K562 (cell line): ENCODE results near the gene KIAA0319L. TPM values are rescaled to one million over a fixed set of nuclear protein-coding genes. Genes with fewer than 3 reads are reported as not detected.

Source experiments
- CBX5 ChIP-seq: IDR thresholded peaks from 2 replicates; pipeline ENCODE4 v1.6.1; 2014; ENCODE audit warnings: low read depth, borderline replicate concordance
- CEBPG ChIP-seq, 3 experiments: fragments of 200-800 bp in 1 of 3; sonication (Bioruptor generic) in 1 of 3; sonication (generic) in 1 of 3; formaldehyde crosslinking in 1 of 3; IDR thresholded peaks in 2 of 3; conservative IDR thresholded peaks in 1 of 3; 2 replicates each; pipeline versions ENCODE4 v1.6.1 to v1.8.0; 2016 to 2022; ENCODE audit warnings: missing compliant biosample characterization in 2 of 3, missing genetic modification characterization in 2 of 3, mild to moderate bottlenecking in 1 of 3, missing genetic modification reagents in 1 of 3
- CXXC5 ChIP-seq: fragments of 250-450 bp; sonication (Bioruptor Pico); IDR thresholded peaks from 2 replicates; pipeline ENCODE4 v1.8.0; 2022; ENCODE audit warnings: inconsistent platforms, mild to moderate bottlenecking, moderate library complexity
- ELF4 ChIP-seq: fragments of 450-650 bp; formaldehyde crosslinking; IDR thresholded peaks from 2 replicates; pipeline ENCODE4 v1.4.0; 2022; ENCODE audit warnings: missing genetic modification characterization
- FOXM1 ChIP-seq, 2 experiments: fragments of 450-650 bp in 1 of 2; sonication (generic) in 1 of 2; formaldehyde crosslinking in 1 of 2; IDR thresholded peaks; 2 replicates each; pipeline versions ENCODE4 v1.6.1 to v1.9.0; 2017 to 2022; ENCODE audit warnings: low read depth in 2 of 2, mild to moderate bottlenecking in 2 of 2, missing genetic modification reagents in 1 of 2, moderate library complexity in 1 of 2
- GATA2 ChIP-seq: sonication (generic); formaldehyde crosslinking; IDR thresholded peaks from 2 replicates; pipeline ENCODE4 v1.4.0; 2020; ENCODE audit warnings: mild to moderate bottlenecking, missing genetic modification reagents
- SOX6 ChIP-seq: fragments of 450-650 bp; IDR thresholded peaks from 2 replicates; pipeline ENCODE4 v1.6.1; 2014; ENCODE audit warnings: mild to moderate bottlenecking
- TEAD1 ChIP-seq, 2 experiments: fragments of 450-650 bp in 1 of 2; sonication (generic) in 1 of 2; formaldehyde crosslinking; IDR thresholded peaks; 2 replicates each; pipeline versions ENCODE4 v1.4.0 to v1.8.0; 2020 to 2022; ENCODE audit warnings: mild to moderate bottlenecking in 2 of 2, missing genetic modification reagents in 1 of 2
- polyA plus RNA-seq, 8 experiments: library from polyadenylated mRNA; depleted of rRNA in 4 of 8; stranded (reverse) in 5 of 8; unstranded in 3 of 8; fragments of >200 nt; fragmentation: Nextera tagmentation in 2 of 8; fragmentation: Illumina TruSeq in 1 of 8; extraction: Ambion mirVana in 2 of 8; extraction: Trizol in 1 of 8; gene quantifications; 2 replicates each; pipeline versions ENCODE4 v1.2.1 to v1.2.3, GENCODE V29; 2011 to 2014; ENCODE audit warnings: inconsistent platforms in 1 of 8, missing spikeins in 1 of 8
- total RNA-seq, 7 experiments: library from RNA; depleted of rRNA in 6 of 7; stranded (reverse); fragments of >200 nt in 6 of 7; fragmentation: Illumina TruSeq in 2 of 7; extraction: Trizol in 2 of 7; gene quantifications; 2 replicates each; pipeline versions ENCODE4 v1.2.1 to v1.2.3, GENCODE V29; 2011 to 2021; ENCODE audit warnings: low replicate concordance in 1 of 7
- TF ChIP-seq, protein P1 (sequence below): sonication (generic); formaldehyde crosslinking; IDR thresholded peaks from 2 replicates; pipeline ENCODE4 v1.8.0; 2023; ENCODE audit warnings: missing genetic modification reagents, mild to moderate bottlenecking, borderline replicate concordance
- TF ChIP-seq, protein P2 (sequence below): fragments of 250-450 bp; sonication (Bioruptor Pico); IDR thresholded peaks from 2 replicates; pipeline ENCODE4 v1.4.0; 2020; ENCODE audit warnings: mild to moderate bottlenecking, moderate library complexity, borderline replicate concordance
- TF ChIP-seq, protein P3 (sequence below): fragments of 250-450 bp; sonication (Bioruptor Pico); IDR thresholded peaks from 2 replicates; pipeline ENCODE4 v1.5.0; 2022; ENCODE audit warnings: mild to moderate bottlenecking
- TF ChIP-seq, protein P4 (sequence below), 2 experiments: fragments of 450-650 bp; IDR thresholded peaks; 2 replicates each; pipeline ENCODE4 v1.6.1; 2018; ENCODE audit warnings: mild to moderate bottlenecking in 2 of 2, low read depth in 1 of 2; ENCODE audit not compliant: partially characterized antibody in 2 of 2

KIAA0319L gene
- total and polyA plus RNA-seq, 9 of the 15 experiments (the other 6 are each of a cell fraction or from before 2014, with no cell fraction given), result 2.4 to 51.7 (median 27.4) TPM

DNA sequence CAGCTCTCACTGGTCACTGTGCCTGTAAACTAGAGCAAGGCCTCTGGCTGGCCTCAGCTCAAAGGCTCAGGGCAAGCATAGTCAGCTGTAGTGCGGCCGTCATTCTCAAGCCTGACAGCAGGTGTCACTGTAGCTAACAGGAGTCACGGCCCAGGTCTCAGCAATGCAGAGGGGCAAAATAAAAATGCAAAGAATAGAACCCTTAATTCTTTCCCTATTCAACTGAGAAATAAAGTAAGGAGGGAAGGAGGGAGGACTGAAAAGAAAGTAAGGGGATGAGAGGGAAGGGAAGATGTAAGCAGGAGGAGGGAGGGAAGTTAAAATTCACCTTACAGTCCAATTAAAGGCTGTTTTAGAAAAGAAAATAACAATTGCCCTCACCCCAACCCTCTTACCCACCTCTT lies 106.1 kb downstream of the KIAA0319L start (continued):
- TF ChIP-seq, protein P1, sequence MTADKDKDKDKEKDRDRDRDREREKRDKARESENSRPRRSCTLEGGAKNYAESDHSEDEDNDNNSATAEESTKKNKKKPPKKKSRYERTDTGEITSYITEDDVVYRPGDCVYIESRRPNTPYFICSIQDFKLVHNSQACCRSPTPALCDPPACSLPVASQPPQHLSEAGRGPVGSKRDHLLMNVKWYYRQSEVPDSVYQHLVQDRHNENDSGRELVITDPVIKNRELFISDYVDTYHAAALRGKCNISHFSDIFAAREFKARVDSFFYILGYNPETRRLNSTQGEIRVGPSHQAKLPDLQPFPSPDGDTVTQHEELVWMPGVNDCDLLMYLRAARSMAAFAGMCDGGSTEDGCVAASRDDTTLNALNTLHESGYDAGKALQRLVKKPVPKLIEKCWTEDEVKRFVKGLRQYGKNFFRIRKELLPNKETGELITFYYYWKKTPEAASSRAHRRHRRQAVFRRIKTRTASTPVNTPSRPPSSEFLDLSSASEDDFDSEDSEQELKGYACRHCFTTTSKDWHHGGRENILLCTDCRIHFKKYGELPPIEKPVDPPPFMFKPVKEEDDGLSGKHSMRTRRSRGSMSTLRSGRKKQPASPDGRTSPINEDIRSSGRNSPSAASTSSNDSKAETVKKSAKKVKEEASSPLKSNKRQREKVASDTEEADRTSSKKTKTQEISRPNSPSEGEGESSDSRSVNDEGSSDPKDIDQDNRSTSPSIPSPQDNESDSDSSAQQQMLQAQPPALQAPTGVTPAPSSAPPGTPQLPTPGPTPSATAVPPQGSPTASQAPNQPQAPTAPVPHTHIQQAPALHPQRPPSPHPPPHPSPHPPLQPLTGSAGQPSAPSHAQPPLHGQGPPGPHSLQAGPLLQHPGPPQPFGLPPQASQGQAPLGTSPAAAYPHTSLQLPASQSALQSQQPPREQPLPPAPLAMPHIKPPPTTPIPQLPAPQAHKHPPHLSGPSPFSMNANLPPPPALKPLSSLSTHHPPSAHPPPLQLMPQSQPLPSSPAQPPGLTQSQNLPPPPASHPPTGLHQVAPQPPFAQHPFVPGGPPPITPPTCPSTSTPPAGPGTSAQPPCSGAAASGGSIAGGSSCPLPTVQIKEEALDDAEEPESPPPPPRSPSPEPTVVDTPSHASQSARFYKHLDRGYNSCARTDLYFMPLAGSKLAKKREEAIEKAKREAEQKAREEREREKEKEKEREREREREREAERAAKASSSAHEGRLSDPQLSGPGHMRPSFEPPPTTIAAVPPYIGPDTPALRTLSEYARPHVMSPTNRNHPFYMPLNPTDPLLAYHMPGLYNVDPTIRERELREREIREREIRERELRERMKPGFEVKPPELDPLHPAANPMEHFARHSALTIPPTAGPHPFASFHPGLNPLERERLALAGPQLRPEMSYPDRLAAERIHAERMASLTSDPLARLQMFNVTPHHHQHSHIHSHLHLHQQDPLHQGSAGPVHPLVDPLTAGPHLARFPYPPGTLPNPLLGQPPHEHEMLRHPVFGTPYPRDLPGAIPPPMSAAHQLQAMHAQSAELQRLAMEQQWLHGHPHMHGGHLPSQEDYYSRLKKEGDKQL, result no peak
- TF ChIP-seq ELF4 (CRISPR knock-in tag) (no peak), CXXC5 (no peak), GATA2 (no peak), SOX6 (no peak), FOXM1 (IDR thresholded peaks at IDR 0.05; ENCODE audit: low read depth) (no peak), FOXM1 (CRISPR knock-in tag; IDR thresholded peaks at IDR 0.05; ENCODE audit: low read depth) (no peak), CBX5 (no peak), CEBPG (CRISPR knock-in tag; IDR thresholded peaks at IDR 0.05) (no peak), CEBPG (tag; conservative IDR thresholded peaks at IDR 0.05 in 1 of 2, IDR thresholded peaks at IDR 0.05 in 1 of 2) (no peak), TEAD1 (CRISPR knock-in tag; IDR thresholded peaks at IDR 0.05) (no peak)
- TF ChIP-seq, protein P2, sequence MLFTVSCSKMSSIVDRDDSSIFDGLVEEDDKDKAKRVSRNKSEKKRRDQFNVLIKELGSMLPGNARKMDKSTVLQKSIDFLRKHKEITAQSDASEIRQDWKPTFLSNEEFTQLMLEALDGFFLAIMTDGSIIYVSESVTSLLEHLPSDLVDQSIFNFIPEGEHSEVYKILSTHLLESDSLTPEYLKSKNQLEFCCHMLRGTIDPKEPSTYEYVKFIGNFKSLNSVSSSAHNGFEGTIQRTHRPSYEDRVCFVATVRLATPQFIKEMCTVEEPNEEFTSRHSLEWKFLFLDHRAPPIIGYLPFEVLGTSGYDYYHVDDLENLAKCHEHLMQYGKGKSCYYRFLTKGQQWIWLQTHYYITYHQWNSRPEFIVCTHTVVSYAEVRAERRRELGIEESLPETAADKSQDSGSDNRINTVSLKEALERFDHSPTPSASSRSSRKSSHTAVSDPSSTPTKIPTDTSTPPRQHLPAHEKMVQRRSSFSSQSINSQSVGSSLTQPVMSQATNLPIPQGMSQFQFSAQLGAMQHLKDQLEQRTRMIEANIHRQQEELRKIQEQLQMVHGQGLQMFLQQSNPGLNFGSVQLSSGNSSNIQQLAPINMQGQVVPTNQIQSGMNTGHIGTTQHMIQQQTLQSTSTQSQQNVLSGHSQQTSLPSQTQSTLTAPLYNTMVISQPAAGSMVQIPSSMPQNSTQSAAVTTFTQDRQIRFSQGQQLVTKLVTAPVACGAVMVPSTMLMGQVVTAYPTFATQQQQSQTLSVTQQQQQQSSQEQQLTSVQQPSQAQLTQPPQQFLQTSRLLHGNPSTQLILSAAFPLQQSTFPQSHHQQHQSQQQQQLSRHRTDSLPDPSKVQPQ, result no peak
- TF ChIP-seq, protein P3, sequence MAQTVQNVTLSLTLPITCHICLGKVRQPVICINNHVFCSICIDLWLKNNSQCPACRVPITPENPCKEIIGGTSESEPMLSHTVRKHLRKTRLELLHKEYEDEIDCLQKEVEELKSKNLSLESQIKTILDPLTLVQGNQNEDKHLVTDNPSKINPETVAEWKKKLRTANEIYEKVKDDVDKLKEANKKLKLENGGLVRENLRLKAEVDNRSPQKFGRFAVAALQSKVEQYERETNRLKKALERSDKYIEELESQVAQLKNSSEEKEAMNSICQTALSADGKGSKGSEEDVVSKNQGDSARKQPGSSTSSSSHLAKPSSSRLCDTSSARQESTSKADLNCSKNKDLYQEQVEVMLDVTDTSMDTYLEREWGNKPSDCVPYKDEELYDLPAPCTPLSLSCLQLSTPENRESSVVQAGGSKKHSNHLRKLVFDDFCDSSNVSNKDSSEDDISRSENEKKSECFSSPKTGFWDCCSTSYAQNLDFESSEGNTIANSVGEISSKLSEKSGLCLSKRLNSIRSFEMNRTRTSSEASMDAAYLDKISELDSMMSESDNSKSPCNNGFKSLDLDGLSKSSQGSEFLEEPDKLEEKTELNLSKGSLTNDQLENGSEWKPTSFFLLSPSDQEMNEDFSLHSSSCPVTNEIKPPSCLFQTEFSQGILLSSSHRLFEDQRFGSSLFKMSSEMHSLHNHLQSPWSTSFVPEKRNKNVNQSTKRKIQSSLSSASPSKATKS (CRISPR knock-in tag), result no peak
- TF ChIP-seq, protein P4, sequence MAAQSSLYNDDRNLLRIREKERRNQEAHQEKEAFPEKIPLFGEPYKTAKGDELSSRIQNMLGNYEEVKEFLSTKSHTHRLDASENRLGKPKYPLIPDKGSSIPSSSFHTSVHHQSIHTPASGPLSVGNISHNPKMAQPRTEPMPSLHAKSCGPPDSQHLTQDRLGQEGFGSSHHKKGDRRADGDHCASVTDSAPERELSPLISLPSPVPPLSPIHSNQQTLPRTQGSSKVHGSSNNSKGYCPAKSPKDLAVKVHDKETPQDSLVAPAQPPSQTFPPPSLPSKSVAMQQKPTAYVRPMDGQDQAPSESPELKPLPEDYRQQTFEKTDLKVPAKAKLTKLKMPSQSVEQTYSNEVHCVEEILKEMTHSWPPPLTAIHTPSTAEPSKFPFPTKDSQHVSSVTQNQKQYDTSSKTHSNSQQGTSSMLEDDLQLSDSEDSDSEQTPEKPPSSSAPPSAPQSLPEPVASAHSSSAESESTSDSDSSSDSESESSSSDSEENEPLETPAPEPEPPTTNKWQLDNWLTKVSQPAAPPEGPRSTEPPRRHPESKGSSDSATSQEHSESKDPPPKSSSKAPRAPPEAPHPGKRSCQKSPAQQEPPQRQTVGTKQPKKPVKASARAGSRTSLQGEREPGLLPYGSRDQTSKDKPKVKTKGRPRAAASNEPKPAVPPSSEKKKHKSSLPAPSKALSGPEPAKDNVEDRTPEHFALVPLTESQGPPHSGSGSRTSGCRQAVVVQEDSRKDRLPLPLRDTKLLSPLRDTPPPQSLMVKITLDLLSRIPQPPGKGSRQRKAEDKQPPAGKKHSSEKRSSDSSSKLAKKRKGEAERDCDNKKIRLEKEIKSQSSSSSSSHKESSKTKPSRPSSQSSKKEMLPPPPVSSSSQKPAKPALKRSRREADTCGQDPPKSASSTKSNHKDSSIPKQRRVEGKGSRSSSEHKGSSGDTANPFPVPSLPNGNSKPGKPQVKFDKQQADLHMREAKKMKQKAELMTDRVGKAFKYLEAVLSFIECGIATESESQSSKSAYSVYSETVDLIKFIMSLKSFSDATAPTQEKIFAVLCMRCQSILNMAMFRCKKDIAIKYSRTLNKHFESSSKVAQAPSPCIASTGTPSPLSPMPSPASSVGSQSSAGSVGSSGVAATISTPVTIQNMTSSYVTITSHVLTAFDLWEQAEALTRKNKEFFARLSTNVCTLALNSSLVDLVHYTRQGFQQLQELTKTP (IDR thresholded peaks at IDR 0.05; ENCODE audit: low read depth in 1 of 2, partially characterized antibody in 2 of 2), result no peak
